Stimulated activated CD4-positive, alpha-beta T cell treated with anti-CD3 and anti-CD28 coated beads, Interleukin-12 subunit alpha, Interleukin-12 subunit beta, amount 100 ng/mL, for 4 hours (primary cell): ENCODE results near the gene ALDOC.
A peak's percentile ranks its signal among the peaks of the same experiment; 100 is the strongest.
"Not testable (repeated sequence)": the region's sequence is repeated elsewhere in the genome, so short reads cannot be mapped to it uniquely, and the experiment has no call there.

Experiments
- DNase-seq: peaks from one replicate; pipeline ENCODE4 v3.0.0-alpha.2; 2020

ALDOC gene

DNA sequence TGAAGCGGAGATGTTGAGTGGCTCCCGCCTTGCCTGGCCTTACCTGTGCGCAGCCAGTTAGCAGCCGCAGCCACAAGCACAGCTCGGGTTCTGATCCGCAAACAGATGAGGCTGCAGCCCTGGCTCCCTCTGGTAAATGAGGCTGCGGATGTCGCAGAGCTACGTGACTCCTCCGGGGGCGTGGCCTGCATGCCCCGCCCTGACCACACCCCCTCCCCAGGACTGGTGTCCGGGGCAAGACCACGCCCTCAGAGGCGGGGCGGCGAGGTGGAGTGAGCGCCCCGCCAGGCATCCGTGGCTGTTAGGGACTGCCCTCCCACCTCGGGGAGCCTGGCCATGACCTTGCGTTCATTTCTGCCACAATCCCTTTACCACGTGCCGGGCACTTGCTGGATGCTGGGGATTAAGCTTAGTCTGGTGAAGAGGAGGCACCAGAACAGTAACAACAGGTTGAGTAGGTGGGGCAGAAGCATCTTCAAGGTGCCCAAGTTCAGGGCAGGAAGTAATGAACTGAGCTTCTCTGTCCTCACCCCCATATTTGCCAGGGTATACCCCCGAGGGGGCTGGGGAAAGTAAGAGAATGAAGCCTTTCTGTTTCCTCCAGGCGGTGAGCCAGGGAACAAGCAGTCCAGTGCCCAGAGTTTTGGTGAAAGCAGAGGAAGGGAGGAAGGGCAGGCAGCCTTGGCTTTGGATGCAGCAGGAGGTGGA is at the start of gene ALDOC:
Gene ALDOC, minus strand, starts transcription at position 138 of the 708 bp plus-strand sequence. CDS start 1,363 bp downstream, outside the sequence.
- DNase-seq: peak; percentile 99

- no peak for DNase-seq
Observed at GRCh38 chr17:28624148-28624547, 47.5 kb upstream of the ALDOC start.

- no peak for DNase-seq
Observed at GRCh38 chr17:28623696-28624095, 47.0 kb upstream of the ALDOC start.

DNA sequence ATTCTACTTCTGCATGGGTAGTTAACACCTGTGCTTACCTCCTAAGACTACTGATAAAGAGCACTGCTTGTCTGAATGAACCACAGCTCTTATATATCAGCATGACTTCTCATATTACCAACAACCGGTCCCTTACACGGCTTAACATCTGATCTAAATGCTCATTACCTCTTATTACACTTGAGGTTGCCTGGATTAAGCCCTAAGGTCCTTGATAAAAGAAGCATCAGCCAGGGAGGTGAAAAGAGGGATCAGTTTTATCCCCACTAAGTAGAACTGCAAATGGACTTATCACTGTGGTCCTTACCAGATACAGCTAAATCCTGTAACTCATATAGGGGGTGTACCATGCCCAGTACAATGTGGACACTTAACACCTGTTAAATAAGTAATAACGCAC is 45.5 kb upstream of the ALDOC start:
- DNase-seq: no peak

DNA sequence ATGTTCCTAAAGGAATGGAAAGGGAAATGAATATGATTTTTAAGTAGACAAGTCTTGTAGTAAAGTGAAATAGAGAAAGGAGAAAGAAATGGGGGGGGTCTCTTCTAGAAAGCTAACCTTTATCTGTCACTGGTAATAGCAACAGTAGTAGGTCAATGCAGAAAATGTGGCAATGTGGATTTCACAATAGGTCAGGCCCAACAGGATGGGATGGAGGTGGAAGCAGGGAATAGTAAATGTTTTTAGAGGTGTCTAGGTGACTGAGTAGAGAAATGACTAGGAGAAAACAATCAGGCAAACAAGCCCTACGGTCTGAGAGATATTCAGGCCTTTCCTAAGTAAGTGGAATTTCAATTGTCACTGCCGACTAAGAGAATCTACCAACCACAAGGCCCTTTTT is 43.3 kb upstream of the ALDOC start:
- no peak for DNase-seq

- DNase-seq: no peak
Observed at GRCh38 chr17:28618464-28618863, 41.8 kb upstream of the ALDOC start.

DNA sequence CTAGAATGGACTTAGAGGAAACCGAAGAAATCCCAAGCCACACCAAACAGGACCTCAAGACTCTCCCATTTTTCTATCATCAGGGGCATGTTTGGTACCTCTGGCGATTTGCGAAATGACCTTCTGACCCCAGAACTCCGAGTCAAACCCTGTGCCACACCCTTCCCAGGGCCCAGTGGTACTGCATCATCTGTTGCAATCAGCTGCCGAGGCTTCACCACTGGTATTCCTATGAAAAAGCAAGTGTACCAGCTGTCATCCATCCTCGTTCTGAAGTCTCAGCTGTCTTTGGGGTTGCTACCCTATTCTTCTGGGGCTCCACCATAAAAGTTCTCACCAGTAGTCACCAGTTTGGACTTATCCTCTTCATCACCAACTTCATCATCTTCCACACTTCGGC is 39.6 kb upstream of the ALDOC start:
- no peak for DNase-seq

- no peak for DNase-seq
Observed at GRCh38 chr17:28615260-28615940, 38.7 kb upstream of the ALDOC start.

GRCh38 chr17:28613931-28614381 is 37.3 kb upstream of the ALDOC start, which contains the start of gene RSKR:
TSS of gene RSKR (minus strand) at chr17:28614185. CDS start at chr17:28614161, 24 bp downstream.
- DNase-seq: no peak

- peak; percentile 25 for DNase-seq
Observed at GRCh38 chr17:28612936-28613872, 36.5 kb upstream of the ALDOC start.

DNA sequence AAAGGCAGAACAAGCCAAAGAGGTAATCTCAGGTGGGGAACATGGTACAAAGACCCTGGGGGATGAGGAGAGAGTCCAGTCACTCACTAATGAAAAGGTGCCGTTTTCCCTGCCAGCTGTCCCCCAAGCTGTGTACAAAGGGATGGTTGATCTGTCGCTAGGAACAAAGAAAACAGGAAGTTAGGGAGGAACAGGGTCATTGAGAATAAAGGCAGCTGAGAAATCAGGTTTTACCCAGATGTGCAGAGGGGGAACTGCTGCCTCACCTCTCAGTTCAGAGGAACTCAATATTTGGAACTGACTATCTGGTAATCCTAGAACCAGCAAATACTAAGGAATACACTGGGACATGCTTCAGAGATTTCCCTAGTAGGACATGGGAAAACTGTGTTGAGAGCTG is 35.8 kb upstream of the ALDOC start:
- no peak for DNase-seq

DNA sequence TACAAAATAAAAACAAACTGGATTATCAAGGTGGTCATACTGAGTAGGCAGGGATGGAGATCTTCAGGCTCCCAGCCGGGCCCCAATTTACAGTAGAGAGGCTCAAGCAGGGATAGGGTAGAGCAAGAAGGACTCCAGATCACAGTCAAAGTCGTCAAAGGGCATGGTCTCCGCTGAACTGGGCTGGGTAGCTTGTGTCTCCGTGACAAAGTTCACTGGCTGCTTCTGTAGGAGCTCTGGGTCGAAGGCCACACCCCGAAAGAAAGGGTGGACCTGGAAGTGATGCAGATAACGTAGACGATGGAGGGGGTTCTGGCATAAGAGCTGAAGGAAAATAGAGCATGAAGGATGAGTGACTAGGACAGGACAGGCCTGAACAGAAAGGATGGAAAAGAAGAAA is 33.7 kb upstream of the ALDOC start:
- DNase-seq: no peak

DNA sequence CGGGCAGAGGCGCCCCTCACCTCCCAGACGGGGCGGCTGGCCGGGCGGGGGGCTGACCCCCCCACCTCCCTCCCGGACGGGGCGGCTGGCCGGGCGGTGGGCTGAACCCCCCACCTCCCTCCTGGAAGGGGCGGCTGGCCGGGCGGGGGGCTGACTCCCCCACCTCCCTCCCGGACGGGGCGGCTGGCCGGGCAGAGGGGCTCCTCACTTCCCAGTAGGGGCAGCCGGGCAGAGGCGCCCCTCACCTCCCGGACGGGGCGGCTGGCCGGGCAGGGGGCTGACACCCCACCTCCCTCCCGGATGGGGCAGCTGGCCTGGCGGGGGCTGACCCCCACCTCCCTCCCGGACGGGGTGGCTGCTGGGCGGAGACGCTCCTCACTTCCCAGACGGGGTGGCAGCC is 27.3 kb upstream of the ALDOC start:
- DNase-seq: not testable (repeated sequence)

GRCh38 chr17:28599311-28600184 is 22.9 kb upstream of the ALDOC start:
- DNase-seq: peak; percentile 57

- DNase-seq: peak; percentile 91
Observed at GRCh38 chr17:28598799-28599310, 22.2 kb upstream of the ALDOC start, which contains the start of gene SPAG5. TSS of gene SPAG5 (minus strand) at chr17:28599025. CDS start at chr17:28598946, 79 bp downstream.

- no peak for DNase-seq
Observed at GRCh38 chr17:28598389-28598788, 21.7 kb upstream of the ALDOC start.

DNA sequence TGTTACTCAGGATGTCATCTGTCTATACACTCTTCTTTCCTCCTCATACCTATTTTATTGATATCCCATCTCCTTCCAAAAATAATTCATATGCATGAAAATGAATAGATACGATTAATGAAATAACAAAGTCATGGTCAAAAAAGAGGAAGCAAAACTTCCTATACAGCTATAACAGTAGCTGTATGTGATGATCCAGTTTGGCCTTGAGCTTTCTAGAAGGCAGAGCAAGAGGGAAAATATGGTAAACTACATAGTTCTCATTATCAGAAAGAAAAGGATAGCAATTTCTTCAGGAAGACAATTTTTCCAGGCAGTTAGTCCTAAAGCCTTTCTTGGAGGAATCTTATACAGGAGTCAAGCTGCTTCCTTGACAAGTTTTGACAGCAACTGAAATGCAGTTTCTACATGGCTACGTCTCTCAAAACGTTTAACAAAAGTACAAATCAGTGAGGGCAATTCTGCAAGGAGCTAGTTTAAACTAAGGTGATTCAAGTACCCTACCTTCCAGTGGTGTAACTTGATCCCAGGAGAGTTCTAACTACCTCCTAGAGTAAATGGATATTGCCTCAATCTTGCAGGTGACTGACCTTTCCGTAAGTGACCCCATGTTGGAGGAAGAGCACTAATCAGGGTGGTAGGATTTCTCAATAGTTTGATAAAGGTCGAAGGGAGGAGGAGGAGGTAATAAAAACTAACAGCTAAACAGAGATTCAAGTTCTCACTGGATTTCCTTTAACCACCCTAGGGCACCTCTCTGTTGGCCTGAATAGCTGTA is 21.1 kb upstream of the ALDOC start:
- no peak for DNase-seq

- no peak for DNase-seq
Observed at GRCh38 chr17:28592260-28592659, 15.6 kb upstream of the ALDOC start.

GRCh38 chr17:28585851-28586250 is 9.2 kb upstream of the ALDOC start:
- no peak for DNase-seq

DNA sequence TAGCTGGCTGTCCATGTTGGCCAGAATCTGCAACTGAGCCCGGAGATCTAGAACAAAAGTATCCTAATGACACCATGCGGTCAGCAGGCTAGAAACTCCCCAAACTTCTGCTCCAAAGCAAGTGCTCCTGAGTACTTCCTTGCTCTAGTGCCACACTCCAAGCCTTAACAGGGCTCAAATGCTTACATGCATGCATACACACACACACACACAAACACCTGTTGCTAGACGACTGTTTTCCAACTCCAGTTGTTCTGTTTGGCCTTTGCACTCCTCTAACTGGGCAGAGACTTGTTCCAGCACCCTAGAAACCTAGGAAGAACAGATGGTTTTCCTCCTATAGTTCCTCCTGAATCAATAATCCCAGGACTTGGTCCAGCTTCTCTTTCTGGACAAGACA is 7.7 kb upstream of the ALDOC start:
- no peak for DNase-seq

- DNase-seq: no peak
Observed at GRCh38 chr17:28582513-28582912, 5.8 kb upstream of the ALDOC start.
